Parathyroid adenoma (tissue), 2 donors: ENCODE data around the gene PERM1.

Source experiments
- H2AFZ ChIP-seq: fragments of 300-600 bp; sonication (generic); one replicate; pipeline ENCODE4 v1.7.0; 2017; ENCODE audit warnings: antibody characterized with exemption, mild to moderate bottlenecking
- H3K27ac ChIP-seq: fragments of 300-600 bp; sonication (generic); one replicate; pipeline ENCODE4 v1.7.0; 2017
- H3K27me3 ChIP-seq: fragments of 300-600 bp; sonication (generic); one replicate; pipeline ENCODE4 v1.7.0; 2017; ENCODE audit warnings: low read length; ENCODE audit not compliant: control insufficient read depth, insufficient read depth
- H3K36me3 ChIP-seq: fragments of 300-600 bp; sonication (generic); one replicate; pipeline ENCODE4 v1.7.0; 2017; ENCODE audit warnings: low read length; ENCODE audit not compliant: control insufficient read depth, insufficient read depth
- H3K4me1 ChIP-seq: fragments of 300-600 bp; sonication (generic); one replicate; pipeline ENCODE4 v1.7.0; 2017; ENCODE audit warnings: control low read depth
- H3K4me2 ChIP-seq: fragments of 300-600 bp; sonication (generic); one replicate; pipeline ENCODE4 v1.7.0; 2017; ENCODE audit warnings: low read length
- H3K4me3 ChIP-seq: fragments of 300-600 bp; sonication (generic); one replicate; pipeline ENCODE4 v1.7.0; 2017; ENCODE audit warnings: low read depth, low read length
- H3K79me2 ChIP-seq: fragments of 300-600 bp; sonication (generic); one replicate; pipeline ENCODE4 v1.7.0; 2017; ENCODE audit warnings: control low read depth
- H3K9ac ChIP-seq: fragments of 300-600 bp; sonication (generic); one replicate; pipeline ENCODE4 v1.7.0; 2017; ENCODE audit warnings: mild to moderate bottlenecking
- H3K9me3 ChIP-seq: fragments of 300-600 bp; sonication (generic); one replicate; pipeline ENCODE4 v1.7.0; 2017; ENCODE audit warnings: low read length; ENCODE audit not compliant: control insufficient read depth
- CTCF ChIP-seq: fragments of 300-600 bp; sonication (generic); IDR thresholded peaks from one replicate; pipeline ENCODE4 v1.7.0; 2017; ENCODE audit warnings: antibody characterized with exemption, mild to moderate bottlenecking
- donor health status: primary hyperparathyroidism.

PERM1 gene

GRCh38 chr1:944341-945325 is 37.3 kb downstream of the PERM1 start:
- H3K27me3 ChIP-seq: no peaks in the 10 kb centered on the region
- no peak overlapping the region for H2AFZ ChIP-seq
- no peak overlapping the region for H3K4me2 ChIP-seq
- H3K9ac ChIP-seq: no peak overlapping the region
- TF ChIP-seq CTCF: no peak
- no peaks in the 10 kb centered on the region for H3K9me3 ChIP-seq
- H3K27ac ChIP-seq: no peak overlapping the region
- peaks cover 2% of the 10 kb centered on the region for H3K4me1 ChIP-seq
- H3K36me3 ChIP-seq: no peaks in the 10 kb centered on the region
- no peaks in the 10 kb centered on the region for H3K79me2 ChIP-seq
- no peak overlapping the region for H3K4me3 ChIP-seq

GRCh38 chr1:943545-944340 is 38.1 kb downstream of the PERM1 start:
- Histone ChIP-seq H3K27me3 (no peaks in the 10 kb centered on the region), H3K27ac (no peak overlapping the region), H3K4me2 (no peak overlapping the region), H3K4me1 (peaks cover 2% of the 10 kb centered on the region), H3K9me3 (no peaks in the 10 kb centered on the region), H3K9ac (no peak overlapping the region), H3K36me3 (no peaks in the 10 kb centered on the region), H3K4me3 (no peak overlapping the region), H3K79me2 (no peaks in the 10 kb centered on the region), H2AFZ (no peak overlapping the region)
- no peak for TF ChIP-seq CTCF

- H3K27me3 ChIP-seq: no peaks in the 10 kb centered on the region
- H3K9me3 ChIP-seq: no peaks in the 10 kb centered on the region
- H3K4me3 ChIP-seq: no peak overlapping the region
- no peak overlapping the region for H3K27ac ChIP-seq
- H2AFZ ChIP-seq: no peak overlapping the region
- no peaks in the 10 kb centered on the region for H3K79me2 ChIP-seq
- H3K36me3 ChIP-seq: no peaks in the 10 kb centered on the region
- no peak overlapping the region for H3K4me2 ChIP-seq
- H3K4me1 ChIP-seq: peaks cover 2% of the 10 kb centered on the region
- no peak overlapping the region for H3K9ac ChIP-seq
- no peak for TF ChIP-seq CTCF
These were observed 38.9 kb downstream of the PERM1 start for GRCh38 chr1:942864-943533.

- TF ChIP-seq CTCF: no peak
- Histone ChIP-seq H3K36me3 (no peaks in the 10 kb centered on the region), H3K9ac (no peak overlapping the region), H3K27me3 (no peaks in the 10 kb centered on the region), H3K9me3 (no peaks in the 10 kb centered on the region), H3K4me1 (peaks cover 2% of the 10 kb centered on the region), H3K4me2 (peak overlapping the region; percentile 31), H3K79me2 (no peaks in the 10 kb centered on the region), H3K27ac (no peak overlapping the region), H3K4me3 (no peak overlapping the region), H2AFZ (no peak overlapping the region)
These were observed 39.5 kb downstream of the PERM1 start for GRCh38 chr1:942411-942821.
